Measurements from ENCODE around the gene SEMA4D.

SEMA4D gene

DNA sequence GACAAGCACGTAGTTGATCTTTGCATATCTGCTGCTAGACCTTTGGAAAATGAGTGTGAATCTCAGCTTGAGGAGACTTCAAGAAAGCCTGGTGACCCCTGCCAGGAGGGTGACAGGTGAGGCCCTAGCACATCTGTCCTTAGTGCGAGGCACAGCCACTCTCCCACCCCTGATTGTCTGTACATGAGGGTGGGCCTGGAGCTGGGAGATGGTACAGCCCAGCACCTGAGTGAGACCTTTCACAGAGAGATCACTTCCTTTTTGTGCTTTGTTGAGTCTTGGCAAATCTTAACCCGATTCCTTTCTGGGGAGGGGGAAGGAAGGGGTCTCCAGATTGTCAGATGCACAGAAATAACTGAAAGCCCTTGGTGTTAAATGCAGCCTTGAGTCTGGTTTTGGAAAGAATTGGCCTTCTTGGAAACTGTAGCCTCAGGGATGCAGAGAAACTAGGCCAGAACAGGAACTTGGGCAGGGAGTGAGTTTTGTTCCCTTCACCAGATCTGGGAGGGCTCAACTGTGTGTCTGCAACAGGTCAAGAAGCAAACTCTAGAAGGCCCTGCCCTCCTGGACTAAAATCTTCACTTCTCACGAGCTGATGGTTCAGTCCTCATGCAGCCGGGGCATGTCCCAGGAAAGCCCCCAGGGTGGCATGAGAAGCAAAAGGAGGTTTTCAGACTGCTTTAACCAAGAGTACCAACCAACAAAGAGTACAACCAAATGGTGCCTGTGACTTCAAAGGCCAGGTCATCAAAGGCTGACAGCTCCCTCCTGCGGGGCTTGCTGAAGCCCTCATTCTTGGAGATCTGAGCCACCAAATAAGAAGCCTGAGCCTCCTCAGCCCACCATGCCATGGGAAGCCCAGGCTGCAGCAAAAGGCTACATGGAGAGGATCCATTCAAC, 20.8 kb upstream of the SEMA4D start:
- no peak overlapping the region for H3K4me3 ChIP-seq (ENCODE audit: control insufficient read depth, low read depth, low read length)
- no peak for DNase-seq (ENCODE audit: low read depth)
- TF ChIP-seq CTCF (IDR thresholded peaks at IDR 0.05; ENCODE audit: control insufficient read depth, insufficient read depth, low read depth, low read length, missing control alignments): no peak

DNA sequence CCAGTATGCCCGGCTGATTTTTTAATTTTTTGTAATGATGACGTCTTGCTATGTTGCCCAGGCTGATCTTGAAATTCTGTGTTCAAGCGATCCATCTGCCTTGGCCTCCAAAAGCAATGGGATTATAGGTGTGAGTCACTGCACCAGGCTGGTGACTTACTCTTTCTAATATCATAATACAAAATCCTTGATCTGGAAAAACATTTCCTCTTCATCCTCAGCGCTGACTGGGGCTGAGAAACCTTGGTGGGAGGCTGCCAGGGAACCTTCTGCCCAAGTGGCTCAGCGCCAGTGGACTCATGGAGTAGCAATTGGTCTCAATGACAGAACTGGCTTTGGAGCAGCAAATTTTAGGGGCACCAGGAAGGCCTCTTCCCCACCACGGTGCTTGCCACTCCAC, 17.5 kb upstream of the SEMA4D start:
- no peak for TF ChIP-seq CTCF (IDR thresholded peaks at IDR 0.05; ENCODE audit: control insufficient read depth, insufficient read depth, low read depth, low read length, missing control alignments)
- no peak for DNase-seq (ENCODE audit: low read depth)

DNA sequence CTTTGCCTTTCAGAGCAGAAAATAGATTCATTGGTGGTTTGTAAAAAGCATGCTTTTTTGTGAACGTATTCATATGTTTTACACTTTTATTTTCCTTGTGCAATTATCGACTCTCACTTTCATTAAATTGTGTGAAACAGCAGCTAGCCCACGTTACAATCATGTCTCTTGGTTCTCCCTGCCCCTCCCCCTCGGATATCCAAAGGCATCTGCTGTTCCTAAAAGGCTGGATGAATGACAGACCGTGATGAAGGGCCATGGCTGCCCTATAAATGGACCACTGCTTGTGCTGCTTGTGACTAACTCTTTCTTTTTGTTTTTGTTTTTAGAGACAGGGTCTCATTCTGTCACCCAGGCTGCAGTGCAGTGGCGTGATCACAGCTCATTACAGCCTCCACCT, 17.0 kb upstream of the SEMA4D start:
- H3K4me3 ChIP-seq (ENCODE audit: control insufficient read depth, low read depth, low read length): no peak overlapping the region
- TF ChIP-seq CTCF (IDR thresholded peaks at IDR 0.05; ENCODE audit: control insufficient read depth, insufficient read depth, low read depth, low read length, missing control alignments): no peak
- no peak for DNase-seq (ENCODE audit: low read depth)

More for the DNA sequence above, 17.5 kb upstream of the SEMA4D start:
- no peak overlapping the region for H3K4me3 ChIP-seq (ENCODE audit: control insufficient read depth, low read depth, low read length)

- no peak for TF ChIP-seq CTCF (IDR thresholded peaks at IDR 0.05; ENCODE audit: control insufficient read depth, insufficient read depth, low read depth, low read length, missing control alignments)
- no peak for DNase-seq (ENCODE audit: low read depth)
- H3K4me3 ChIP-seq (ENCODE audit: control insufficient read depth, low read depth, low read length): no peak overlapping the region
Measured at GRCh38 chr9:89514337-89514736, 16.4 kb upstream of the SEMA4D start.

DNA sequence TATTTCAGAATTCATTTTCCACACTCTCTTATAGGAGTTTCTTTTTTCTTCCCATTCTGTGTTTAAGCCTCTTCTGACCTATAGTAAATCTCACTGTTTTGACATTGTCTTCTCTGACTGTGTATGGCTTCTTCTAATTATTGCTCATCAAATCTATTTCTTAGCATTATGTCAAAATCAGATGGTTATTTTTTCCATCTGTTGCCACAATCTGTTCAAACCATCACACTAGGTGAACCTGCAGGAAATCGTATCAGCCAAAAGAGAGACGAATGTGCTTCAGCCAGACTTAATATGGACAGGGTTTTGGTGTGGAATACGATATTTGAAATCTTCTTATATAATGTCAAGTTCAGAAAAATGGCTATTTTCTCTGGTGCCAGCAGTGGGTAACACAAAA, 15.9 kb upstream of the SEMA4D start:
- DNase-seq (ENCODE audit: low read depth): no peak
- no peak for TF ChIP-seq CTCF (IDR thresholded peaks at IDR 0.05; ENCODE audit: control insufficient read depth, insufficient read depth, low read depth, low read length, missing control alignments)
- H3K4me3 ChIP-seq (ENCODE audit: control insufficient read depth, low read depth, low read length): no peak overlapping the region

- H3K4me3 ChIP-seq (ENCODE audit: control insufficient read depth, low read depth, low read length): no peak overlapping the region
- no peak for TF ChIP-seq CTCF (IDR thresholded peaks at IDR 0.05; ENCODE audit: control insufficient read depth, insufficient read depth, low read depth, low read length, missing control alignments)
- no peak for DNase-seq (ENCODE audit: low read depth)
Measured at GRCh38 chr9:89512382-89512781, 14.5 kb upstream of the SEMA4D start.

Measured in AG09309 (cell line).